Measurements from ENCODE around the gene TRIM64. TPM values are rescaled to one million over a fixed set of nuclear protein-coding genes. Genes with fewer than 3 reads are reported as not detected.

The TRIM64 gene
- total RNA-seq: not detected in 2 replicates

GRCh38 chr11:89965737-89966136, at the start of gene TRIM64:
TRIM64 (plus strand) TSS chr11:89966037; CDS start chr11:89968504, 2,467 bp downstream.

GRCh38 chr11:89922195-89922660, 43.6 kb upstream of the TRIM64 start, which contains the start of gene TRIM49D1:
TRIM49D1 (minus strand) TSS chr11:89922245; CDS start chr11:89917710, 4,535 bp downstream.

GRCh38 chr11:89923764-89924163, 42.1 kb upstream of the TRIM64 start, which contains the start of gene TRIM49D2:
TRIM49D2 (plus strand) TSS chr11:89924064; CDS start chr11:89926762, 2,698 bp downstream.

Other genes with a start within 250 kb of the TRIM64 start
- gene TRIM49, start 157.5 kb upstream of the TRIM64 start, total RNA-seq: not detected in 2 replicates
- not detected in 2 replicates for gene TRIM64B, start 87.5 kb upstream of the TRIM64 start, total RNA-seq
- gene TRIM49D1, start 43.8 kb upstream of the TRIM64 start, total RNA-seq: not detected in 2 replicates
- not detected in 2 replicates for gene TRIM49D2, start 42.0 kb upstream of the TRIM64 start, total RNA-seq
- gene TRIM49C, start 65.1 kb downstream of the TRIM64 start, total RNA-seq: not detected in 2 replicates
- gene UBTFL1, start 119.9 kb downstream of the TRIM64 start, total RNA-seq: not detected in 2 replicates
- gene NAALAD2, start 168.6 kb downstream of the TRIM64 start, total RNA-seq: not detected in 2 replicates